Common myeloid progenitor, CD34-positive (primary cell): Measurements from ENCODE around the gene PTPRM.

Experiments
- CTCF ChIA-PET: fragments of 350-600 bp; sonication (Branson Sonifier 250); formaldehyde crosslinking; loops from one replicate; lab custom pipeline; 2021; ENCODE audit warnings: antibody characterized with exemption; lab: Charles Lee
- POLR2A ChIA-PET: fragments of 350-600 bp; sonication (Branson Sonifier 250); formaldehyde crosslinking; loops from one replicate; lab custom pipeline; 2021; ENCODE audit warnings: antibody characterized with exemption; lab: Charles Lee
- DNase-seq, 3 donors: peaks; one replicate each; pipeline versions ENCODE4 v3.0.0 to v3.0.0-alpha.2; 2013
- H3K27ac ChIP-seq, 2 experiments: 1 replicate in 1 of 2; 2 replicates in 1 of 2; pipeline ENCODE4 v1.7.0; 2013; ENCODE audit warnings: inconsistent platforms in 2 of 2, low read length in 2 of 2, mild to moderate bottlenecking in 2 of 2, low read depth in 1 of 2, moderate library complexity in 1 of 2; ENCODE audit not compliant: severe bottlenecking in 2 of 2, insufficient read depth in 1 of 2, poor library complexity in 1 of 2
- H3K27me3 ChIP-seq, 5 experiments: replicated peaks in 2 of 5; 1 replicate in 3 of 5; 2 replicates in 2 of 5; pipeline versions ENCODE4 v1.6.1 to v1.7.0; 2013; ENCODE audit warnings: low read length in 4 of 5, mild to moderate bottlenecking in 2 of 5, moderate library complexity in 2 of 5, inconsistent platforms in 1 of 5; ENCODE audit not compliant: insufficient read depth in 5 of 5, control insufficient read depth in 4 of 5
- H3K36me3 ChIP-seq, 4 experiments: 1 replicate in 2 of 4; 2 replicates in 2 of 4; pipeline versions ENCODE4 v1.6.1 to v1.7.0; 2013; ENCODE audit warnings: low read length in 3 of 4, control low read depth in 1 of 4, mild to moderate bottlenecking in 1 of 4; ENCODE audit not compliant: control insufficient read depth in 4 of 4, insufficient read depth in 4 of 4
- H3K4me1 ChIP-seq, 4 experiments: 1 replicate in 3 of 4; 2 replicates in 1 of 4; pipeline versions ENCODE4 v1.6.1 to v1.7.1; 2013; ENCODE audit warnings: low read length in 3 of 4, mild to moderate bottlenecking in 3 of 4, control low read depth in 1 of 4, inconsistent platforms in 1 of 4, moderate library complexity in 1 of 4; ENCODE audit not compliant: control insufficient read depth in 4 of 4, insufficient read depth in 4 of 4; ENCODE audit errors: control extremely low read depth in 1 of 4
- H3K4me3 ChIP-seq, 7 experiments: 1 replicate in 4 of 7; 2 replicates in 3 of 7; pipeline versions ENCODE4 v1.5.1 to v1.7.0; 2013; ENCODE audit warnings: mild to moderate bottlenecking in 7 of 7, low read length in 6 of 7, moderate library complexity in 6 of 7, inconsistent platforms in 2 of 7, low read depth in 2 of 7, control low read depth in 1 of 7; ENCODE audit not compliant: insufficient read depth in 4 of 7, control insufficient read depth in 1 of 7; ENCODE audit errors: extremely low read depth in 1 of 7
- H3K9me3 ChIP-seq, 5 experiments: 1 replicate in 4 of 5; 2 replicates in 1 of 5; pipeline versions ENCODE4 v1.6.1 to v1.7.1; 2013; ENCODE audit warnings: low read length in 4 of 5, mild to moderate bottlenecking in 2 of 5, inconsistent platforms in 1 of 5, low read depth in 1 of 5, moderate library complexity in 1 of 5; ENCODE audit not compliant: control insufficient read depth in 4 of 5, insufficient read depth in 2 of 5; ENCODE audit errors: control extremely low read depth in 1 of 5
- WGBS: methylation state at CpG from one replicate; pipeline ENCODE4 v1.1.5; 2013; ENCODE audit not compliant: insufficient coverage; 5-methylcytosine and 5-hydroxymethylcytosine counted together

Gene PTPRM

DNA sequence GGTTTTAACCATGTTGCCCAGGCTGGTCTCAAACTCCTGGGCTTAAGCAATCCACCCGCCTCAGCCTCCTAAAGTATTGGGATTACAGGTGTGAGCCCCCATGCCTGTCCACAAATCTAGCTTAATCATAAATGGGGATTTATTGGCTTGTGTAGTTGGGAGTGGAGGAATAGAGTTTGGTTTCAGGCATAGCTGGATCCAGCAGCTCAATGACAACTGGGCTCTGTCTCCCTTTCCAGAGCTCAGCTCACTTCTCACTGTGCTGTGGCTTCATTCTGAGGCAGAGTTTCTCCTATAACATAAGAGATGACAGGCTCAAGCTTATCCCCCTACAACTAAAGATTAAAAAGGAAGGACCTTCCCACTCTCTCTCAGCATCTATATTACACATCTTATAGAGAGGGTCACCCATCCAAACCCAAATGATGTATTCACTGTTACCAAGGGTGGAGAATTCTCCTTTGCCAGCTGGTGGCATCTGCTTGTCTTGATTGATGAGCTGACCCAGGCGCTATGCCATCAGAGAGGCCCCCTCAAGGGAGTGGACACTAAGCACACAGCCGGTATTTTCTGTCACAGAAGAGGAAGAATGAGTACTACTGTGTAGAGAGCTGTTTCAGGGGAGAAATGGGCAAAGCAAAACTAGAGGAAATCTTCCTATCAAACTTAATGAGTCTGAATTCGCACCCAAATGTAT lies 280.4 kb downstream of the PTPRM start:
- WGBS, result 100% methylated on average over 4 of the region's 4 CpGs
- no peaks in the 10 kb centered on the region for H3K36me3 ChIP-seq
- H3K27ac ChIP-seq, result no peak overlapping the region
- H3K4me1 ChIP-seq, result no peaks in the 10 kb centered on the region
- no peaks in the 10 kb centered on the region for H3K27me3 ChIP-seq
- H3K9me3 ChIP-seq, result peaks cover 2 to 34% (median 5%) of the 10 kb centered on the region in 5 experiments
- POLR2A ChIA-PET, result no interaction called here
- H3K4me3 ChIP-seq, result no peak overlapping the region
- CTCF ChIA-PET, result interaction anchor here (0.6 kb wide), 1 partner anchor 849 kb away, joined by 3 read pairs; no protein-coding TSS in a partner anchor
- DNase-seq, result no peak

DNA sequence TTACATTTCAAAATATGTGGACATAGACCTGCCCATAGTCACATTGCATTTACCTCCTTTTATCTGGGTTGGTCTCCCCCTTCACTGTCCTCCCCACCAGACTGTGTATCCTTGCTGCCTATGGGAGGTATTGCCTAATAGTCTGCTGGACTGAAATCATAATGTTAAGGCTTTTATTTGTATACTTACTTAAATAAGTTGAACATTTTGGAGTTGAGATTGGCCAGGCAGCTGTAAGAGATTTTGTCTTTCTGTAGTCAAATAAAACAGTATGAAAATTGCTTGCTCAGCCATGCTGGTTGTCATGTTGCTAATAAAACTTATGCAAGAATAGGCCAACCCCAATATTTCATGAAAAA lies 280.9 kb downstream of the PTPRM start:
- no peaks in the 10 kb centered on the region for H3K27me3 ChIP-seq
- POLR2A ChIA-PET, result no interaction called here

DNA sequence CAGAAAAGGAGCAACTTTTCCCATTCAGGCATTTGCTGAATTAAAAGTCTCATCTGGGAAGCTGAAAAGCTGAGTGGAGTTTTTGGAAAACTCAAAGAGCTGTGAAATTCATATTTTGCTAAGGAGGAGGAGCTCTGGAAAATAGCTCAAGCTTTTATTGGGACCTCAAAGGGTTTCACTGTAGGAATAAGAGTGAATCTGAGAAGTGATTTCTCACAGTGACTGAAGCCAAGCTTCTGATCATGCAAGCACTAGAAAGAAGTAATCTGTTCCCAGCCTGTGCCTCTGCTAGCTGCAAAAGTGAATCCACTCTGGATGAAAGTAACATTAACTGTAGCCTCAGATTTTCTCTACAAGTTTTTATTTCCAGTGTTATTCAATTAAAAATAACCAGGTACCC lies 283.3 kb downstream of the PTPRM start:
- POLR2A ChIA-PET, result no interaction called here
- Histone ChIP-seq H3K9me3 (peaks cover 0 to 19% (median 2%) of the 10 kb centered on the region in 5 experiments), H3K4me1 (no peaks in the 10 kb centered on the region), H3K27me3 (no peaks in the 10 kb centered on the region), H3K36me3 (no peaks in the 10 kb centered on the region), H3K4me3 (no peak overlapping the region), H3K27ac (no peak overlapping the region)
- DNase-seq, result no peak
- CTCF ChIA-PET, result no interaction called here

More for the DNA sequence above, 280.9 kb downstream of the PTPRM start:
- CTCF ChIA-PET, result no interaction called here
- H3K36me3 ChIP-seq, result no peaks in the 10 kb centered on the region
- no peak overlapping the region for H3K4me3 ChIP-seq
- H3K9me3 ChIP-seq, result peaks cover 2 to 34% (median 5%) of the 10 kb centered on the region in 5 experiments
- no peak for DNase-seq
- H3K4me1 ChIP-seq, result no peaks in the 10 kb centered on the region
- no peak overlapping the region for H3K27ac ChIP-seq

DNA sequence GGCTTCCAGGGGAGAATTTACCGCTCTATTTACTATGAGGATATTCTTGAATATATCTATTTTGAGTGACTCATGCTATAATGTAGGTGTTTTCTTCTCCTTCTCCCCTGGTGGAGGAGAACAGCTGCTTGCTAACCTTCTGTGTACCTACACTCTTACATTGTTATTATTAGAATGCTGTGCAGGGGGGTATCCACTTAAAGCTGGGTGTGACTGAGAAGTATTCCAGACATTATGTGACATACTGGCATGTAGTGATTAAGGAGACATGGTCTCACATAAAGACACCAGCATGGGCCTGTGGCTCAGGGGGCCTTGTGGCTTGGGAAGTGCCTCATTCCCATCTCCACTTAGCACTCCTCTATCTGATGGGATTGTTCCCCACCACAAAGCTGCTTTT lies 287.9 kb downstream of the PTPRM start:
- H3K36me3 ChIP-seq, result no peaks in the 10 kb centered on the region
- no peaks in the 10 kb centered on the region for H3K4me1 ChIP-seq
- CTCF ChIA-PET, result no interaction called here
- DNase-seq, result no peak
- WGBS, result no CpG with 5 or more reads among the region's 1 CpG
- H3K4me3 ChIP-seq, result no peak overlapping the region
- POLR2A ChIA-PET, result no interaction called here
- H3K9me3 ChIP-seq, result peaks cover 0 to 10% (median 1%) of the 10 kb centered on the region in 5 experiments
- no peaks in the 10 kb centered on the region for H3K27me3 ChIP-seq
- no peak overlapping the region for H3K27ac ChIP-seq

DNA sequence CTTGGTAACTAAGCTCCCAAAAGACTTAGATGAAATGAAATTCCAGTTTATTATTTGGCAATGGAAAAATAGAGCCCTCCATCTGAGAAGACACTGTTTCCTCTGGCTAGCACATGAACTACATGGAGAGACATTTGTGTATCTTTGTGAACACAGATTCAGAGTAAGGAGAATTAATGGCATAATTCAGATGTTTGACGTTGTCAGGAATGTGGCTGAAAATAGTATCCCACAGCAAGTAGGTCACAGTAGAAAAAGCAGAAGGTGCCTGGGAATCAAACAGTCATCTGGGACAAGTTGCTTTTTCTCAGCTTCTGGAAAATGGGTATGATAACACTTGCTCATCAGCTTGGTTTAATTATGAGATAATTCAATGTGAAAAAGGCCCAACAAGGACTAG lies 288.6 kb downstream of the PTPRM start:
- ChIA-PET POLR2A (interaction anchor here (0.6 kb wide), 1 partner anchor 1630 kb away, joined by 3 read pairs; no protein-coding TSS in a partner anchor), CTCF (no interaction called here)
- whole genome bisulfite sequencing, result 0% methylated on average over 1 of the region's 1 CpG
- no peaks in the 10 kb centered on the region for H3K36me3 ChIP-seq
- peaks cover 0 to 10% (median 1%) of the 10 kb centered on the region in 5 experiments for H3K9me3 ChIP-seq
- no peak for DNase-seq
- no peaks in the 10 kb centered on the region for H3K27me3 ChIP-seq
- H3K4me3 ChIP-seq, result no peak overlapping the region
- H3K4me1 ChIP-seq, result no peaks in the 10 kb centered on the region
- H3K27ac ChIP-seq, result no peak overlapping the region

DNA sequence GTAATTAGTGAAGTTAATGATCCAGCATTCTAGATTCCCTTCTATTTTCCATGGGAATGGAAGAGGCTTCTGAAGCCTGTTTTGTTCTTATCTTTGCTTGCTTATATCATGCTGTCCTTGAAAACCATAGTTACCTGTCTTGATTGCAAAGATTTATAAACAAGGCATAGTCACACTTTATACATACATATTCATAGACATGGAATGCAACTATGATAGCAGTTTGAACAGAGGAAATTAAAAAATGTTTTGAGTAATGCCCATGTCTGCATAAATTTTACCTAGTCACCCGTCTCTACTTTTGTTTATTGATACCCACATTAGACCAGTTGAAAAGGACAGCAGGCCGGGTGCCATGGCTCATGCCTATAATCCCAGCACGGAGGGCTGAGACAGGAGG lies 289.0 kb downstream of the PTPRM start:
- no peaks in the 10 kb centered on the region for H3K27me3 ChIP-seq
- 100% methylated on average over 2 of the region's 3 CpGs for WGBS
- H3K27ac ChIP-seq, result no peak overlapping the region
- H3K4me1 ChIP-seq, result no peaks in the 10 kb centered on the region
- CTCF ChIA-PET, result no interaction called here
- DNase-seq, result no peak
- H3K36me3 ChIP-seq, result no peaks in the 10 kb centered on the region
- no peak overlapping the region for H3K4me3 ChIP-seq
- POLR2A ChIA-PET, result interaction anchor here (0.6 kb wide), 1 partner anchor 1631 kb away, joined by 3 read pairs; no protein-coding TSS in a partner anchor
- H3K9me3 ChIP-seq, result peaks cover 0 to 8% (median under 1%) of the 10 kb centered on the region in 5 experiments

DNA sequence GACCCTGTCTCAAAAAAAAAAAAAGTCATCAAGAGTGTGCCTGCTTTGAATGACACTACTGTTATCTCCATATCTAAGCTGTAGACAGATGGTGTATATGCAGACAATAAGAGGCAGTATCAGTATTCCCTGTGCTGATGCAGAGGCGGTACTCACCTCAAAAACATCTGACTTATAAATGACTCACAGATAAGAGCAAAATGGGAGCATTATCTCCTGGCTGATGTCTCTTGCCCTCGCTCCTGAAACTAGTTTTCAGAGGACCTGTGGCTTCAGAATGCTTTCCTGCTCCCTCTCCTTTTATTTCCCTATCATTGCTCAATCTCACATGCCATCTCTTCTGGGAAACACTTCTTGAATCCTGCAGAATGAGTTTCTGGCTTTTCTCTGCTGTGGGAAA lies 289.6 kb downstream of the PTPRM start:
- 92% methylated on average over 1 of the region's 2 CpGs for WGBS
- H3K9me3 ChIP-seq, result peaks cover 0 to 2% (median 0%) of the 10 kb centered on the region in 5 experiments
- no peaks in the 10 kb centered on the region for H3K36me3 ChIP-seq
- no peaks in the 10 kb centered on the region for H3K27me3 ChIP-seq
- H3K27ac ChIP-seq, result no peak overlapping the region
- DNase-seq, result no peak
- no peaks in the 10 kb centered on the region for H3K4me1 ChIP-seq
- POLR2A ChIA-PET, result no interaction called here
- no peak overlapping the region for H3K4me3 ChIP-seq
- CTCF ChIA-PET, result no interaction called here
